HEK293 (cell line): ENCODE data around the gene GJC2.

ENCODE experiments used
- CTCF ChIA-PET: fragments of 350-600 bp; formaldehyde crosslinking; extraction: SDS; loops from one replicate; lab custom pipeline; 2021; ENCODE audit warnings: antibody characterized with exemption; lab: Yijun Ruan, JAX
- POLR2A ChIA-PET: fragments of 300-600 bp; formaldehyde crosslinking; extraction: SDS; loops from one replicate; lab custom pipeline; 2020; ENCODE audit warnings: antibody characterized with exemption, inconsistent platforms; lab: Yijun Ruan, JAX
- H3K27ac ChIP-seq: fragments of 200-500 bp; sonication (Bioruptor generic); 2 replicates; pipeline ENCODE4 v1.5.1; 2014; ENCODE audit warnings: low read depth, low read length, control low read depth, inconsistent platforms; ENCODE audit errors: extremely low read depth
- H3K36me3 ChIP-seq, 2 experiments: fragments of 200-500 bp in 1 of 2; sonication (Bioruptor generic) in 1 of 2; 1 replicate in 1 of 2; 2 replicates in 1 of 2; pipeline ENCODE4 v1.5.1; 2014 to 2017; ENCODE audit warnings: inconsistent platforms in 2 of 2, low read length in 2 of 2; ENCODE audit not compliant: control insufficient read depth in 2 of 2, insufficient read depth in 1 of 2
- H3K4me1 ChIP-seq: fragments of 200-500 bp; sonication (Bioruptor generic); 2 replicates; pipeline ENCODE4 v1.5.1; 2014; ENCODE audit warnings: mild to moderate bottlenecking, low read length, inconsistent platforms; ENCODE audit not compliant: control insufficient read depth, insufficient read depth
- H3K4me3 ChIP-seq: 2 replicates; pipeline ENCODE4 v1.5.1; 2011; ENCODE audit warnings: low read depth, mild to moderate bottlenecking, control low read depth, low read length, moderate library complexity
- H3K9me3 ChIP-seq: fragments of 200-500 bp; sonication (Bioruptor generic); 2 replicates; pipeline ENCODE4 v1.5.1; 2014; ENCODE audit warnings: low read depth, low read length, inconsistent platforms; ENCODE audit not compliant: control insufficient read depth, insufficient read depth
- BCL11A ChIP-seq: fragments of 450-650 bp; formaldehyde crosslinking; IDR thresholded peaks from 2 replicates; pipeline ENCODE4 v1.5.1; 2016; ENCODE audit warnings: low read depth, missing biosample characterization, missing genetic modification characterization
- EGR2 ChIP-seq: fragments of 450-650 bp; formaldehyde crosslinking; IDR thresholded peaks from 2 replicates; pipeline ENCODE4 v1.5.1; 2016; ENCODE audit warnings: low read depth, missing biosample characterization, missing genetic modification characterization
- GLIS2 ChIP-seq: fragments of 450-650 bp; formaldehyde crosslinking; IDR thresholded peaks from 2 replicates; pipeline ENCODE4 v1.5.1; 2016; ENCODE audit warnings: missing biosample characterization, missing genetic modification characterization
- HOXA7 ChIP-seq: sonication (generic); formaldehyde crosslinking; IDR thresholded peaks from 2 replicates; pipeline ENCODE4 v1.8.1; 2022; ENCODE audit warnings: missing genetic modification reagents, borderline replicate concordance
- IKZF3 ChIP-seq: fragments of 450-650 bp; IDR thresholded peaks from 2 replicates; pipeline ENCODE4 v1.5.0; 2018; ENCODE audit warnings: missing biosample characterization, mild to moderate bottlenecking, missing genetic modification characterization, moderate library complexity
- MEIS1 ChIP-seq: sonication (generic); formaldehyde crosslinking; IDR thresholded peaks from 2 replicates; pipeline ENCODE4 v1.8.1; 2022; ENCODE audit warnings: missing genetic modification reagents, mild to moderate bottlenecking, borderline replicate concordance
- SCRT1 ChIP-seq: fragments of 450-650 bp; formaldehyde crosslinking; IDR thresholded peaks from 2 replicates; pipeline ENCODE4 v1.5.1; 2016; ENCODE audit warnings: missing biosample characterization, missing genetic modification characterization, borderline replicate concordance
- SP2 ChIP-seq: fragments of 450-650 bp; formaldehyde crosslinking; IDR thresholded peaks from 2 replicates; pipeline ENCODE4 v1.5.1; 2016; ENCODE audit warnings: missing biosample characterization, missing genetic modification characterization
- ZFP41 ChIP-seq: fragments of 450-650 bp; formaldehyde crosslinking; IDR thresholded peaks from 2 replicates; pipeline ENCODE4 v1.5.1; 2016; ENCODE audit warnings: missing biosample characterization, missing genetic modification characterization, borderline replicate concordance
- ZNF140 ChIP-seq: fragments of 450-650 bp; formaldehyde crosslinking; IDR thresholded peaks from 2 replicates; pipeline ENCODE4 v1.5.1; 2016; ENCODE audit warnings: missing biosample characterization, missing genetic modification characterization
- ZNF169 ChIP-seq: fragments of 450-650 bp; formaldehyde crosslinking; IDR thresholded peaks from 2 replicates; pipeline ENCODE4 v1.5.1; 2016; ENCODE audit warnings: missing biosample characterization, missing genetic modification characterization
- ZNF23 ChIP-seq: fragments of 450-650 bp; formaldehyde crosslinking; IDR thresholded peaks from 2 replicates; pipeline ENCODE4 v1.5.1; 2016; ENCODE audit warnings: missing biosample characterization, missing genetic modification characterization, borderline replicate concordance
- ZNF239 ChIP-seq: fragments of 450-650 bp; formaldehyde crosslinking; IDR thresholded peaks from 2 replicates; pipeline ENCODE4 v1.5.1; 2016; ENCODE audit warnings: missing biosample characterization, missing genetic modification characterization
- ZNF335 ChIP-seq: fragments of 450-650 bp; formaldehyde crosslinking; conservative IDR thresholded peaks from 2 replicates; pipeline ENCODE4 v1.5.1; 2016; ENCODE audit warnings: missing biosample characterization, missing genetic modification characterization
- ZNF341 ChIP-seq: fragments of 450-650 bp; formaldehyde crosslinking; IDR thresholded peaks from 2 replicates; pipeline ENCODE4; 2016; ENCODE audit warnings: low read depth, missing biosample characterization, missing genetic modification characterization
- ZNF366 ChIP-seq: fragments of 450-650 bp; formaldehyde crosslinking; conservative IDR thresholded peaks from 2 replicates; pipeline ENCODE4 v1.5.1; 2016; ENCODE audit warnings: missing biosample characterization, missing genetic modification characterization
- ZNF423 ChIP-seq: fragments of 450-650 bp; formaldehyde crosslinking; IDR thresholded peaks from 2 replicates; pipeline ENCODE4 v1.5.1; 2016; ENCODE audit warnings: missing biosample characterization, missing genetic modification characterization
- ZNF529 ChIP-seq: fragments of 450-650 bp; formaldehyde crosslinking; IDR thresholded peaks from 2 replicates; pipeline ENCODE4 v1.5.1; 2017; ENCODE audit warnings: missing genetic modification characterization, missing biosample characterization; ENCODE audit not compliant: insufficient replicate concordance
- ZNF610 ChIP-seq: fragments of 450-650 bp; formaldehyde crosslinking; IDR thresholded peaks from 2 replicates; pipeline ENCODE4 v1.5.1; 2016; ENCODE audit warnings: missing biosample characterization, missing genetic modification characterization, borderline replicate concordance
- ZNF623 ChIP-seq: fragments of 450-650 bp; formaldehyde crosslinking; IDR thresholded peaks from 2 replicates; pipeline ENCODE4 v1.5.1; 2016; ENCODE audit warnings: missing biosample characterization, missing genetic modification characterization
- ZNF660 ChIP-seq: fragments of 450-650 bp; IDR thresholded peaks from 2 replicates; pipeline ENCODE4 v1.5.1; 2018; ENCODE audit warnings: missing biosample characterization, mild to moderate bottlenecking, missing genetic modification characterization
- ZSCAN16 ChIP-seq: fragments of 450-650 bp; formaldehyde crosslinking; IDR thresholded peaks from 2 replicates; pipeline ENCODE4 v1.5.1; 2016; ENCODE audit warnings: missing biosample characterization, missing genetic modification characterization
- TF ChIP-seq, protein P1 (sequence below): fragments of 450-650 bp; IDR thresholded peaks from 2 replicates; pipeline ENCODE4 v1.5.1; 2018; ENCODE audit warnings: missing biosample characterization, missing genetic modification characterization
- TF ChIP-seq, protein P2 (sequence below): fragments of 450-650 bp; formaldehyde crosslinking; IDR thresholded peaks from 2 replicates; pipeline ENCODE4; 2016; ENCODE audit warnings: missing biosample characterization, missing genetic modification characterization
- TF ChIP-seq, protein P3 (sequence below): fragments of 450-650 bp; formaldehyde crosslinking; IDR thresholded peaks from 2 replicates; pipeline ENCODE4 v1.5.1; 2016; ENCODE audit warnings: missing biosample characterization, missing genetic modification characterization

GJC2 gene

DNA sequence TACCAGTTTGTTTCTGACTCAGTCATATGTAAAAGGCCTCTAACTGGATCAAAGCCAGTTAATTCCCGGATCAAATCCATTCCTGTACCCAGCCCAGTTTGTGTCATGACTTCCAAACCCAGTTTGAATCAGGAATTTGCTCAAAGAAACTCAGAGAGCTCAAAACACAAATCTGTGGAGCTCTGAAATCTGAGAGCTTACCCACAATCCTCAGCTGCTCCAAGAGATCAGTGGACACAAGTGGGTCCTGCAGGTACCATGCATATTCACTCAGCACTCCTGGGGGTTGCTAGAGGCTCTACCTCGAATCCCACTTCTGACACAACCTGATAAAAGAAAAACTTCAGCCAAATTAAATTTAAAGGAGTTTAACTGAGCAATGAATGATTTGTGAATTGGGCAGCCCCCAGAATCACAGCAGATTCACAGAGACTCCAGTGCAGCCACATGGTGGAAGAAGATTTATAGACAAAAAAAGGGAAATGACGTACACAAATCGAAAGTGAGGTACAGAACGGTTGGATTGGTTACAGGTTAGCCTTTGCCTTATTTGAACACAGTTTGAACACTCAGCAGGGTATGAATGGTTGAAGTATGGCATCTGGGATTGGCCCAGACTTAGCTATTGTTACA lies 28.8 kb upstream of the GJC2 start:
- POLR2A ChIA-PET: interaction anchor here (1.8 kb wide), 1 partner anchor 39 kb away, joined by 5 read pairs; no protein-coding TSS in a partner anchor
- Histone ChIP-seq H3K9me3 (no peaks in the 10 kb centered on the region), H3K27ac (no peak overlapping the region), H3K4me3 (no peak overlapping the region), H3K36me3 (no peaks in the 10 kb centered on the region), H3K4me1 (no peaks in the 10 kb centered on the region)
- TF ChIP-seq ZNF660 (tag by site-specific recombination): no peak
- CTCF ChIA-PET: interaction anchor here (0.7 to 4.6 kb wide), 2 partner anchors 11 to 121 kb away, joined by 3 to 36 read pairs; no protein-coding TSS in a partner anchor

DNA sequence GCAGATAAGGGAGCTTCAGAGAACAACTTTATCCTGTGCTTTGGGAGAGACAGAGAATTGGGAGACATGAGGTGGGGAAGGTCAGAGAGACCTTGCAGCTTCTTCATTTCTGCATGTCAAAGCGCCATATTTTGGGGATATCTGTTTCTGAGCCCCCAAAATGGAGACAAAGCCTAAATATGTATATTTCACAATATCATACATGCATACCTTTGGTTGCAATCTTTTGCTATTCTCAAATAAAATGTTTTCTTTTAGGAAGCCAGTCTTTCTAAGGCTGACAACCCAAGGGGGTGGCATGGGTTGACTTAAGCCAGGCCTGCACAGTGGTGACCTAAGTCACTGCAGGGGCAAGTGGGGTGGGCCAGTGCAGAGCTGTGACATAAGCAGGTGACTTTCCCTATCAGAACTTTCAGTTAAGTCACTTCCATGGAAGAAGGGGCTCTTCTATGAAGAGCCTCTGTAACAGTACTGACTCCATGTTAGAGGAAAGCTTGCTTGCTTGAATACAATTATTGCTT lies 26.7 kb upstream of the GJC2 start:
- H3K9me3 ChIP-seq: no peaks in the 10 kb centered on the region
- H3K4me3 ChIP-seq: no peak overlapping the region
- POLR2A ChIA-PET: interaction anchor here (0.8 to 1.6 kb wide), 2 partner anchors 16 to 42 kb away, joined by 4 to 5 read pairs; partner anchors contain the start of gene IBA57
- no peak for TF ChIP-seq ZFP41 (tag by site-specific recombination)
- no peaks in the 10 kb centered on the region for H3K4me1 ChIP-seq
- no peaks in the 10 kb centered on the region for H3K36me3 ChIP-seq
- H3K27ac ChIP-seq: no peak overlapping the region
- CTCF ChIA-PET: interaction anchor here (1.1 to 4.6 kb wide), 4 partner anchors 9 to 378 kb away, joined by 4 to 36 read pairs (median 5); no protein-coding TSS in a partner anchor

DNA sequence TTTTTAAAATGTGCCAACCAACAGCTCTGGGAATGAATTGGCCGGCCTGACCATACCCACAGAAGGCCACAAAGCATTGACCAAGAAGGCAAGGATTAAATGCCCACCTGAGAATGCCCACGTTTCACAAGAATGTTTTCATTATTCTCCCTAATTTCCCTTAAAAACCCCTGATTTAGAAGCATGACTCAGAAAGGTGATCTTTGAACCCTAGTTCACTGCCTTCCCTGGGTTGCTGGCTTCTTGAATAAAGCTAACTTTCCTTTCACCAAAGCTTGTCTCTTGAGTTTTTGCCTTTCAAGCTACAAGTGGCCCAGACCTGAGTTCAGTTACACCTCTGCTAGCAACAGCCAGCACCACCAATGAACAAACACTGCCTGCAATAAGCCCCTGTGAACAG lies 26.2 kb upstream of the GJC2 start:
- TF ChIP-seq ZNF529: no peak
- no peak for TF ChIP-seq ZNF366 (tag by site-specific recombination)
- no peak for TF ChIP-seq SP2 (tag by site-specific recombination)
- TF ChIP-seq, protein P1, sequence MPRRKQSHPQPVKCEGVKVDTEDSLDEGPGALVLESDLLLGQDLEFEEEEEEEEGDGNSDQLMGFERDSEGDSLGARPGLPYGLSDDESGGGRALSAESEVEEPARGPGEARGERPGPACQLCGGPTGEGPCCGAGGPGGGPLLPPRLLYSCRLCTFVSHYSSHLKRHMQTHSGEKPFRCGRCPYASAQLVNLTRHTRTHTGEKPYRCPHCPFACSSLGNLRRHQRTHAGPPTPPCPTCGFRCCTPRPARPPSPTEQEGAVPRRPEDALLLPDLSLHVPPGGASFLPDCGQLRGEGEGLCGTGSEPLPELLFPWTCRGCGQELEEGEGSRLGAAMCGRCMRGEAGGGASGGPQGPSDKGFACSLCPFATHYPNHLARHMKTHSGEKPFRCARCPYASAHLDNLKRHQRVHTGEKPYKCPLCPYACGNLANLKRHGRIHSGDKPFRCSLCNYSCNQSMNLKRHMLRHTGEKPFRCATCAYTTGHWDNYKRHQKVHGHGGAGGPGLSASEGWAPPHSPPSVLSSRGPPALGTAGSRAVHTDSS (tag by site-specific recombination): no peak
- TF ChIP-seq ZNF239 (tag by site-specific recombination): no peak
- no peak for TF ChIP-seq ZNF23
- TF ChIP-seq SCRT1: no peak
- no peak for TF ChIP-seq ZNF140 (tag by site-specific recombination)
- no peak for TF ChIP-seq IKZF3 (tag by site-specific recombination)
- no peak for TF ChIP-seq BCL11A (tag by site-specific recombination)
- TF ChIP-seq, protein P2, sequence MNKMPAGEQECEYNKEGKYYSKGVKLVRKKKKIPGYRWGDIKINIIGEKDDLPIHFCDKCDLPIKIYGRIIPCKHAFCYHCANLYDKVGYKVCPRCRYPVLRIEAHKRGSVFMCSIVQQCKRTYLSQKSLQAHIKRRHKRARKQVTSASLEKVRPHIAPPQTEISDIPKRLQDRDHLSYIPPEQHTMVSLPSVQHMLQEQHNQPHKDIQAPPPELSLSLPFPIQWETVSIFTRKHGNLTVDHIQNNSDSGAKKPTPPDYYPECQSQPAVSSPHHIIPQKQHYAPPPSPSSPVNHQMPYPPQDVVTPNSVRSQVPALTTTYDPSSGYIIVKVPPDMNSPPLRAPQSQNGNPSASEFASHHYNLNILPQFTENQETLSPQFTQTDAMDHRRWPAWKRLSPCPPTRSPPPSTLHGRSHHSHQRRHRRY (tag by site-specific recombination): no peak
- no peak for TF ChIP-seq ZNF169
- no peak for TF ChIP-seq ZNF341
- ChIA-PET CTCF (interaction anchor here (0.7 to 4.6 kb wide), 5 partner anchors 8 to 377 kb away, joined by 3 to 36 read pairs (median 4); no protein-coding TSS in a partner anchor), POLR2A (interaction anchor here (0.8 to 1.6 kb wide), 2 partner anchors 17 to 42 kb away, joined by 4 to 5 read pairs; partner anchors contain the start of gene IBA57)
- H3K36me3 ChIP-seq: no peaks in the 10 kb centered on the region
- H3K27ac ChIP-seq: no peak overlapping the region
- H3K4me1 ChIP-seq: no peaks in the 10 kb centered on the region
- no peaks in the 10 kb centered on the region for H3K9me3 ChIP-seq
- no peak overlapping the region for H3K4me3 ChIP-seq

DNA sequence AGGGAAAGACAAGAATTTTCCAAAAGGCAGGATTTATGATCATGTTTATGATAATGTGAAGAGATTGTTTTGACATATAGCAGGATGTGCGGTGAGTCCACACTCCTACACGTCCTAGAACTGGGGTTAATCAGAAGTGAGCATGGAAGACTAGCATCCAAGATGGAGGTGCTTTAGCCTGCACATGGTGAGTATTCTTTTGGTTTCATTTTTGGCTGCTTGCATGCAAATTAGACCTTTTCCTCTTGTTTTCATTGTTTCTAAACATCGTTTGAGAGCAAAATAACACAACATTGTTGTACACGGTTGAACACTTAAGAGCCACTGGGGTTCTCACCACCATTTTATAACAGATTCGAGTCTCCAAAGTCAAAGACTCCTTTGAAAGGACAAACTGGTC lies 24.5 kb upstream of the GJC2 start:
- H3K4me1 ChIP-seq: no peaks in the 10 kb centered on the region
- CTCF ChIA-PET: interaction anchor here (0.7 to 0.9 kb wide), 2 partner anchors 148 to 1263 kb away, joined by 3 read pairs; no protein-coding TSS in a partner anchor
- TF ChIP-seq ZNF335 (tag by site-specific recombination) (no peak), ZNF423 (tag by site-specific recombination) (no peak), ZNF623 (tag by site-specific recombination) (no peak), EGR2 (tag by site-specific recombination) (no peak), ZNF610 (tag by site-specific recombination) (no peak), HOXA7 (CRISPR knock-in tag) (no peak), MEIS1 (CRISPR knock-in tag) (no peak), GLIS2 (tag by site-specific recombination) (no peak), ZSCAN16 (tag by site-specific recombination) (no peak)
- TF ChIP-seq, protein P3, sequence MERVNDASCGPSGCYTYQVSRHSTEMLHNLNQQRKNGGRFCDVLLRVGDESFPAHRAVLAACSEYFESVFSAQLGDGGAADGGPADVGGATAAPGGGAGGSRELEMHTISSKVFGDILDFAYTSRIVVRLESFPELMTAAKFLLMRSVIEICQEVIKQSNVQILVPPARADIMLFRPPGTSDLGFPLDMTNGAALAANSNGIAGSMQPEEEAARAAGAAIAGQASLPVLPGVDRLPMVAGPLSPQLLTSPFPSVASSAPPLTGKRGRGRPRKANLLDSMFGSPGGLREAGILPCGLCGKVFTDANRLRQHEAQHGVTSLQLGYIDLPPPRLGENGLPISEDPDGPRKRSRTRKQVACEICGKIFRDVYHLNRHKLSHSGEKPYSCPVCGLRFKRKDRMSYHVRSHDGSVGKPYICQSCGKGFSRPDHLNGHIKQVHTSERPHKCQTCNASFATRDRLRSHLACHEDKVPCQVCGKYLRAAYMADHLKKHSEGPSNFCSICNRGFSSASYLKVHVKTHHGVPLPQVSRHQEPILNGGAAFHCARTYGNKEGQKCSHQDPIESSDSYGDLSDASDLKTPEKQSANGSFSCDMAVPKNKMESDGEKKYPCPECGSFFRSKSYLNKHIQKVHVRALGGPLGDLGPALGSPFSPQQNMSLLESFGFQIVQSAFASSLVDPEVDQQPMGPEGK (tag by site-specific recombination): no peak

More for the DNA sequence above, 24.5 kb upstream of the GJC2 start:
- no peaks in the 10 kb centered on the region for H3K9me3 ChIP-seq
- no peak overlapping the region for H3K4me3 ChIP-seq
- POLR2A ChIA-PET: no interaction called here
- H3K27ac ChIP-seq: no peak overlapping the region
- H3K36me3 ChIP-seq: no peaks in the 10 kb centered on the region
